Activated CD8-positive, alpha-beta memory T cell treated with anti-CD3 and anti-CD28 coated beads, Interleukin-2, amount 10 ng/mL, durations not matched to agents 7 days and 5 days (primary cell): ENCODE results near the gene SEPTIN12. TPM values are rescaled to one million over a fixed set of nuclear protein-coding genes. Genes with fewer than 3 reads are reported as not detected.
"Not testable (repeated sequence)": the region's sequence is repeated elsewhere in the genome, so short reads cannot be mapped to it uniquely, and the experiment has no call there.

Experiments used
- ATAC-seq: fragments of 150-1000 bp; cut with Tn5 transposase; one replicate; pipeline ENCODE4 v1.10.0; 2021; ENCODE audit warnings: moderate library complexity
- CTCF ChIA-PET: fragments of 350-600 bp; sonication (Branson Sonifier 250); formaldehyde crosslinking; loops from one replicate; lab custom pipeline; 2021; ENCODE audit warnings: antibody characterized with exemption; lab: Charles Lee
- DNase-seq: peaks from one replicate; pipeline ENCODE4 v3.0.0-alpha.2; 2020
- H3K27ac Mint-ChIP-seq: one replicate; pipeline ENCODE4 v1.8.0; 2021; ENCODE audit warnings: mild to moderate bottlenecking, mixed read lengths
- H3K27me3 Mint-ChIP-seq: one replicate; pipeline ENCODE4 v1.8.0; 2021; ENCODE audit warnings: mixed read lengths
- H3K36me3 Mint-ChIP-seq: one replicate; pipeline ENCODE4 v1.8.0; 2021; ENCODE audit warnings: mild to moderate bottlenecking, mixed read lengths
- H3K4me1 Mint-ChIP-seq: one replicate; pipeline ENCODE4 v1.8.0; 2021; ENCODE audit warnings: mixed read lengths
- H3K4me3 Mint-ChIP-seq: one replicate; pipeline ENCODE4 v1.8.0; 2021; ENCODE audit warnings: mild to moderate bottlenecking, moderate library complexity, mixed read lengths
- H3K9me3 Mint-ChIP-seq: one replicate; pipeline ENCODE4 v1.8.0; 2022; ENCODE audit warnings: low read depth, mixed read lengths
- total RNA-seq, 2 experiments: library from RNA; stranded (reverse); gene quantifications; one replicate each; pipeline ENCODE4 v1.2.3, GENCODE V29; 2021

Gene SEPTIN12
- total RNA-seq, 2 experiments from 2014 or later, result not detected

DNA sequence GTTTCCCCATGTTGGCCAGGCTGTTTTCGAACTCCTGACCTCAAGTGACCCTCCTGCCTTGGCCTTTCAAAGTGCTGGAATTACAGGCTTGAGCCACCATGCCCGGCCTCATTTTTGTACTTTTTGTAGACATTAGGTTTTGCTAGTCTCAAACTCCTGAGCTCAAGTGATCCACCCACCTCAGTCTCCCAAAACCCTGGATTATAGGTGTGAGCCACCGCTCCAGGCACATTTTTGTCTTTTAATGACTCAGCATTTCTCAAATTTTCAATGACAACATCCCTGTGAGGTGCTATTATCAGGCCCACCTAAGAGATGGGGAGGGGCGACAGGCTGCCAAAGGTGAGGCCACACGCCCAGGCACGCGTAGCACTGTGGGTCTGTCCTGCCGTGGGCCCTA, 1.1 kb downstream of the SEPTIN12 start:
- H3K9me3 Mint-ChIP-seq, result no peaks in the 10 kb centered on the region
- no peak overlapping the region for H3K4me3 Mint-ChIP-seq
- H3K4me1 Mint-ChIP-seq, result peaks cover 6% of the 10 kb centered on the region
- no peaks in the 10 kb centered on the region for H3K36me3 Mint-ChIP-seq
- DNase-seq (no peak), ATAC-seq (no peak)
- no peaks in the 10 kb centered on the region for H3K27me3 Mint-ChIP-seq
- CTCF ChIA-PET, result interaction anchor here (1.0 kb wide), 1 partner anchor 53 kb away, joined by 3 read pairs; the partner anchor contains the start of genes ANKS3 and DNAAF8
- no peak overlapping the region for H3K27ac Mint-ChIP-seq

DNA sequence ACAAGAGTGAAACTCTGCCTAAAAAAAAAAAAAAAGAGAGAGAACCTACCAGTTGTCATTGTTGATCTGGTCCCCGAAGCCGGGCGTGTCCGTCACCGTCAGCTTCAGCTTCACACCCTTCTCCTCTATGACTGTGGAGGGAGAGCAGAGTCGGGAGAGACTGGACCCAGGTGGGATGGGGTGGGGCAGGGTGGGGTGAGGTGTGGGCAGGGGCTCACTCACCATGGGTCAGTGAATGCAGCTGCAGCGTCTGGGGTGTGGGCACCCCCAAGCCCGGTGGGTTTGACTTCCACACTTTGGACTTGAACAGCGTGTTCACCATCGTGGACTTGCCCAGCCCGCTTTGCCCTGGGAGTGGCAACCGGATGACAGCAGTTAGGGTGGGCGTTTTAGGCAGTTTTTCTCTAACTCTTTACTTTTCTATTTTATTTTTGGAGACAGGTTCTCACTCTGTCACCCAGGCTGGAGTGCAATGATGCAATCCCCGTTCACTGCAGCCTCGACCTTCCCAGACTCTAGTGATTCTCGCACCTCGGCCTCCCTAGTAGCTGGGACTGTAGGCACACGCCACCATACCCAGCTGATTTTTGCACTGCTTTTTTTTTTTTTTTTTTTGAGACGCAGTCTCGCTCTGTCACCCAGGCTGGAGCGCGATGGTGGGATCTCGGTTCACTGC, 2.2 kb downstream of the SEPTIN12 start:
- ATAC-seq (no peak), DNase-seq (no peak)
- H3K4me3 Mint-ChIP-seq, result no peak overlapping the region
- CTCF ChIA-PET, result interaction anchor here (1.0 kb wide), 1 partner anchor 51 kb away, joined by 3 read pairs; the partner anchor contains the start of genes ANKS3 and DNAAF8
- no peaks in the 10 kb centered on the region for H3K9me3 Mint-ChIP-seq
- no peak overlapping the region for H3K27ac Mint-ChIP-seq
- no peaks in the 10 kb centered on the region for H3K36me3 Mint-ChIP-seq
- H3K27me3 Mint-ChIP-seq, result no peaks in the 10 kb centered on the region
- peaks cover under 1% of the 10 kb centered on the region for H3K4me1 Mint-ChIP-seq

DNA sequence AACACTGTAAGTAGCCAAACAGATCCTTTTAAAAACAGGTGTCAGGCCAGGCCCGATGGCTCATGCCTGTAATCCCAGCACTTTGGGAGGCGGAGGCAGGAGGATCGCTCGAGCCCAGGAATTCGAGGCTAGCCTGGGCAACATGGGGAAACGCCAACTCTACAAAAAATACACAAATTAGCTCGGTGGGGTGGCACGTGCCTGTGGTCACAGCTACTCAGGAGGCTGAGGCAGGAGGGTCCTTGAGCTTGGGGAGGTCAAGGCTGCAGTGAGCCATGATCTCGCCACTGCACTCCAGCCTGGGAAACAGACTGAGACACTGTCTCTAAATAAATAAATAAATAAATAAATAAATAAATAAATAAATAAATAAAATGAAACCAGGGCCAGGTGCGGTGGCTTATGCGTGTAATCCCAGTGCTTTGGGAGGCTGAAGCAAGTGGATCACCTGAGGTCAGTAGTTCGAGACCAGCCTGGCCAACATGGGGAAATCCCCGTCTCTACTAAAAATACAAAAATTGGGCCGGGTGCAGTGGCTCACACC, 3.6 kb downstream of the SEPTIN12 start:
- CTCF ChIA-PET, H3K27me3 Mint-ChIP-seq, H3K4me1 Mint-ChIP-seq, H3K4me3 Mint-ChIP-seq, ATAC-seq, H3K9me3 Mint-ChIP-seq, DNase-seq, H3K36me3 Mint-ChIP-seq, H3K27ac Mint-ChIP-seq: not testable (repeated sequence)

DNA sequence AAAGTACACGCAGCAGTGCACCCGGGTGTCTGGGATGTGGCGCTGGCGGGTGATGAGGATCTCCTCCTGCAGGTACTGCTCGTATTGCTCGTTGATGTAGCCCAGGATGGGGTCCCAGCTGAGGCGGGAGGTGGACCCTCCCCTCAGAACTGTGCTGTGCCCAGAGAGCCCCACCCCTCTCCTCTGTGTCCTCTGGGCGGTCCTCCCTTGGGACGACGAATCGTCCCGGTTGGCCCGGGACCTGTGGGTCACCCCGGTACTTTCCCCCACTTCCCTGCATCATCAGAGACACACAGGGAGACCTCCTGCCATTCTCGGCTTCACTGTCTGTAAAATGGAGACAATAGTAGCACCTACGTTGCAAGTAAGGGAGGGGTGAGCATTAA, 4.2 kb downstream of the SEPTIN12 start:
- no peak for ATAC-seq

DNA sequence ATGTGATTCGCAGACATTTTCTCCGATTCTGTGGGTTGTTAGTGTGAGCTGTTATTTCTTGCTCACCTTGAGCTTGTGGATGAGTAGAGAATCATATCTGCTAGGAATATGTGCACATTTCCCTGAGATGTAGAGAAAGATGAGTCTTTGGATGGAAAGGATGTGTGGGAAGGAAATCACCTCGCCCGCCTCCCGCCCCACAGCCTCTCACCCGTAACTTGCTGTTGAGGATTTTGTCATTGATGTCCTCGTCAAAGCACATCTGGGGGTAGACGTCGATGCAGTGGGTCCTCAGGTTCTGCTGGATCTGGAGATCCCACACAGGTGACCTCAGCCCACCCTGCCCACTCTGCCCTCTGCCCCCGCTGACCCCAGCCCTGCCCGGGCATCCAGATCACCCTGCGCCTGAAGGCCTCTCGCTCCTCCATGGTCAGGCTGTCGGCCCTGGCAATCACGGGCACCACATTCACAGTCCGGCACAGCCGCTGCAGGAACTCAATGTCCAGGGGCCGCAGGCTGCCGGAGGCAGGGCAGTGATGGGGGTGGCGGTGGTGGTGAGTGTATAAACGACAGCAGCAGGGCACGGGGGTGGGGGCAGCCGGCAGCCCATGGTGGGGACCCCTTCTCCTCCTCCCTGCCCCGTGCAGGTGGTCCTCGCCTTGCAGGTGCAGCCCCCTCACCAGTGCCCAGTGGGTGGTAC, 4.7 kb downstream of the SEPTIN12 start:
- no peaks in the 10 kb centered on the region for H3K27me3 Mint-ChIP-seq
- no peaks in the 10 kb centered on the region for H3K4me1 Mint-ChIP-seq
- no peak overlapping the region for H3K4me3 Mint-ChIP-seq
- CTCF ChIA-PET, result no interaction called here
- H3K36me3 Mint-ChIP-seq, result no peaks in the 10 kb centered on the region
- no peak overlapping the region for H3K27ac Mint-ChIP-seq
- H3K9me3 Mint-ChIP-seq, result no peaks in the 10 kb centered on the region
- ATAC-seq (no peak), DNase-seq (no peak)

More for the DNA sequence above, 4.2 kb downstream of the SEPTIN12 start:
- Mint-ChIP-seq H3K36me3 (no peaks in the 10 kb centered on the region), H3K4me3 (no peak overlapping the region), H3K27me3 (no peaks in the 10 kb centered on the region), H3K4me1 (no peaks in the 10 kb centered on the region), H3K27ac (no peak overlapping the region), H3K9me3 (no peaks in the 10 kb centered on the region)
- CTCF ChIA-PET, result no interaction called here
- DNase-seq, result no peak

DNA sequence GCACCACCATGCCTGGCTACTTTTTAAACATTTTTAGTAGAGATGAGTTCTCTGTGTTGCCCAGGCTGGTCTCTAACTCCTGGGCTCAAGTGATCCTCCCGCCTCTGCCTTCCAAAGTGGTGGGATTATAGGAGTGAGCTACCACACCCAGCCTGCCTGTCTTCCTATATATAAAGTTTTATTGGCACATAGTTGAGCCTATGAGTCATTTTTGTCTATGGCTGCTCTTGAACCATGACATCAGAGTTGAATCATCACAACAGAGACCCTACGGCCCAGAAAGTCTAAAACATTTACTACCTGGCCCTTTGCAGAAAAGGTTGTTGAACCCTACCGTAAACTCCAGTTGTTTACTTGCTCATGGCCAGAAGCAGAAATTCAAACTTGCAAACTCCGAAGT, 7.9 kb downstream of the SEPTIN12 start:
- DNase-seq, result no peak
- Mint-ChIP-seq H3K27ac (no peak overlapping the region), H3K4me3 (no peak overlapping the region), H3K4me1 (no peaks in the 10 kb centered on the region), H3K36me3 (no peaks in the 10 kb centered on the region), H3K9me3 (no peaks in the 10 kb centered on the region), H3K27me3 (no peaks in the 10 kb centered on the region)
- CTCF ChIA-PET, result no interaction called here
- ATAC-seq, result no peak

DNA sequence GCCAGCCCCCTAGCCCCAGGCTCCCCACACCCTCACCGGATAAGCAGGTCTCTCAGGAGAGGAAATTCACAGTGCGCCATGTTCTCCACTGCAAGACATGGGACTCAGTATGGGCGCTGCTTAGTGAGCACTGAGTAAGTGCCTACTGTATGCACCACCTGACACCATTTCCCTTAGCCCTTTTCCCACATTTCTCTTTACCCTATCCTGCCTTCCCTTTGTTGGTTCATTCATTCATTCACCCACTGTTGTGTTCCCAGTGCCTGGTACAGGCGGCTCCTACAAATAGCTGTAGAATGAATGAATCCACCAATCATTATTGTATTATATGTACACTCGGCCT, 10.1 kb downstream of the SEPTIN12 start:
- H3K27ac Mint-ChIP-seq, result no peak overlapping the region
- DNase-seq (no peak), ATAC-seq (no peak)
- H3K4me1 Mint-ChIP-seq, result no peaks in the 10 kb centered on the region
- no peaks in the 10 kb centered on the region for H3K9me3 Mint-ChIP-seq
- no peaks in the 10 kb centered on the region for H3K27me3 Mint-ChIP-seq
- no peak overlapping the region for H3K4me3 Mint-ChIP-seq
- no peaks in the 10 kb centered on the region for H3K36me3 Mint-ChIP-seq
- CTCF ChIA-PET, result no interaction called here

DNA sequence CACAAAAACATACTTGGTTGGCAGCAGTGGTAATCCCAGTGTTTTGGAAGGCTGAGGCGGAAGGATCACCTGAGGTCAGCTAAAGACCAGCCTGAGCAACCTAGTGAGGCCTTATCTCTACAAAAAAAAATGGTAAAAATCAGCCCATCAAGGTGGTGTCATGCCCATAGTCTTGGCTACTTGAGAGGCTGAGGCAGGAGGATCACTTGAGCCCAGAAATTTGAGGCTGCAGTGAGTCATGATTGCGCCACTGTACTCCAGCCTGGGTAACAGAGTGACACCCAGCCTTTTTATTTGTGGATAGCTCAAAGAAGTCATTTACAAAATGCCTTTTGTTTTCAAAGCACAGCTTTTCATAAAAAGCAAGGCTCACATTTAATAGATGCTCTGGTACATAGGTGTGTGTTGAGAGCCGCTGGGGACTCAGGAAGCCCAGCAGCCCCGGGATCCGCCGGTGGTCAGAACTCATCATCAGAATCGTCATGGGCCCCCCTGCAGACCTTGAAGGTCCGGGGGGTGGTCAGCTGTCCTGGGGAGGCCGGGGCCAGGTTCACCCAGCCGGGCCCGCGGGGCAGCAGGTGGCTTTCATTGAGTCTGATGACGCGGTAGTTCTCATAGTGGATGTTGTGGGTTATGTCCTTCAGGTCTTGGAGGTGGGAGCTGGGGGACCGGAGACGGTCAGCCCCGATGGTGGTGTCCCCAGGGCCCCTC, 10.7 kb downstream of the SEPTIN12 start:
- no peaks in the 10 kb centered on the region for H3K36me3 Mint-ChIP-seq
- no peak overlapping the region for H3K27ac Mint-ChIP-seq
- H3K27me3 Mint-ChIP-seq, result no peaks in the 10 kb centered on the region
- CTCF ChIA-PET, result no interaction called here
- no peaks in the 10 kb centered on the region for H3K4me1 Mint-ChIP-seq
- DNase-seq (no peak), ATAC-seq (no peak)
- H3K4me3 Mint-ChIP-seq, result no peak overlapping the region
- no peaks in the 10 kb centered on the region for H3K9me3 Mint-ChIP-seq

DNA sequence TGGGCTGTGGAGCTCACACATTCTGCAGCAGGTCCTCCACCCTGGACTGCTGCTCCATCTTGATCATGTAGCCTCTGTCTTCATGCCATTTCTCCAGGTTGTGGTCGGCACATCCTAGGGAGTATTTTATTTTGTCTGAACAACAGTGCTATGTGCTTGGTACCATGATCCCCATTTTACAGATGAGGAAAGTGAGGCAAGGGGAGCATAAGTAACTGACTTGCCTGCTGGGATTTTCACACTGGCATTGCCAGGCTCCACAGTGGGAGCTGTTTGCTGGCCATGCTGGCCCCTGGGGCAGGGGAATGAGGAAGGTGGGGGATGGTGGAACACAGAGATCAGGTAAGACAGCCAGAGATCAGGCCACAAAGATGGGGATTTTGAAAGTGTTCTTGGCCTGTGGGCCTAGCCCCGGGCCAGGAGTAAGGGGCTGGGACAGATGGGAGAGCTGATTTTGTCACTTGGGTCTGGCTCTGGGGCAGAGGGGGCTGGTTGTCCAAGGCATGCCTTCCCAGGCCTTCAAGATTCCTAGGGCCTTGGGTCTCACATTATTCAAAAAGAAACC, 11.9 kb downstream of the SEPTIN12 start:
- Mint-ChIP-seq H3K36me3 (no peaks in the 10 kb centered on the region), H3K9me3 (no peaks in the 10 kb centered on the region), H3K27ac (no peak overlapping the region), H3K4me1 (no peaks in the 10 kb centered on the region), H3K4me3 (no peak overlapping the region), H3K27me3 (no peaks in the 10 kb centered on the region)
- DNase-seq, result no peak
- ATAC-seq, result no peak
- CTCF ChIA-PET, result interaction anchor here (0.9 kb wide), 1 partner anchor 42 kb away, joined by 3 read pairs; the partner anchor contains the start of genes ANKS3 and DNAAF8

DNA sequence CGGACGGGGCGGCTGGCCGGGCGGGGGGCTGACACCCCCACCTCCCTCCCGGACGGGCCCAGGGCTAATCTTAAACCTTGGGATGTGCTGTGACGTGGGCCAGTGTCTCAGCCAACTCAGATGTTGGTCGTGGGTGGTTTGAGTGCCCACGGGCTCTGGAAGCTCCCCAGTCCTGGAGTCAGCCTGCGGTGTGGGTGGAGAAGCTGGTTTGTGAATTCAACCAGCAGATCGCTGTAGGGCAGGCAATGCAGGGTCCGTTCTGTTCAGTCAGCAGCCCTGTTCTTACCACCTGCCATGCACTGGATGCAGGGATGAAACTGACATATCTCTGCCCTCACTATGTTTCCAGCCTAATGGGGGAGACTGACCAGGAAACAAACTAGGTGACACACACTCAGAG, 13.1 kb downstream of the SEPTIN12 start:
- Mint-ChIP-seq H3K4me1 (no peaks in the 10 kb centered on the region), H3K36me3 (no peaks in the 10 kb centered on the region), H3K27me3 (no peaks in the 10 kb centered on the region), H3K4me3 (no peak overlapping the region), H3K27ac (no peak overlapping the region), H3K9me3 (no peaks in the 10 kb centered on the region)
- DNase-seq (no peak), ATAC-seq (no peak)
- CTCF ChIA-PET, result no interaction called here

DNA sequence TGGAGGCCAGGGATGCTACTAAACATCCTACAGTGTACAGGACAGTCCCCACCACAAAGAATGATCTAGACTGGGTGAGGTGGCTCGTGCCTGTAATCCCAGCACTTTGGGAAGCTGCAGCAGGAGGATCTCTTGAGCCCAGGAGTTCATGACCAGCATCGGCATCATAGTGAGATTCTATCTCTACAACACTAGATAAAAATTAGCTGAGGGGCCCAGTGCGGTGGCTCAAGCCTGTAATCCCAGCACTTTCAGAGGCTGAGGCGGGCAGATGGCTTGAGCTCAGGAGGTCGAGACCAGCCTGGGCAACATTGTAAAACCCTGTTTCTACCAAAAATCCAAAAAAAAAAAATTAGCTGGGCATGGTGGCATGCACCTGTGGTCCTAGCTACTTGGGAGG, 15.8 kb downstream of the SEPTIN12 start:
- ATAC-seq (no peak), DNase-seq (no peak)
- Mint-ChIP-seq H3K4me3 (no peak overlapping the region), H3K4me1 (peaks cover 11% of the 10 kb centered on the region), H3K36me3 (no peaks in the 10 kb centered on the region), H3K27me3 (no peaks in the 10 kb centered on the region), H3K9me3 (no peaks in the 10 kb centered on the region), H3K27ac (no peak overlapping the region)
- CTCF ChIA-PET, result no interaction called here

DNA sequence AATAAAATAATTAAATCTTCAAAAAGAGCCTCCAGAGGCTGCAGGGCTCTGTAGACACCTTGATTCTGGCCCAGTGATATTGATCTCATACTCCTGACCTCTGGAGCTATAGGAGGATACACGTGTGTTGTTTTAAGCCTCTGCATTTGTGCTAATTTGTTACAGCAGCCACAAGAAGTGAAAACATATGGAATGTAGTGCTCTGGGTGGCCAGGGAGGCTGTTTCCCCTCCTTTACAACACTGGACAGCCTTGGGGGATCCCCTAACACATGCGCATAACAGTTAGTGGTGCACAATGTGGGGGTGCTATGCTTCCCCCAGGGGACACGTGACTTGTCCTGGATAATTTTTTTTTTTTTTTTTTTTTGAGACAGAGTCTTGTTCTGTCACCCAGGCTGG, 16.5 kb downstream of the SEPTIN12 start:
- CTCF ChIA-PET, result no interaction called here
- H3K4me1 Mint-ChIP-seq, result peaks cover 14% of the 10 kb centered on the region
- no peak for DNase-seq
- H3K9me3 Mint-ChIP-seq, result no peaks in the 10 kb centered on the region
- no peak for ATAC-seq
- H3K27me3 Mint-ChIP-seq, result no peaks in the 10 kb centered on the region
- no peak overlapping the region for H3K4me3 Mint-ChIP-seq
- H3K27ac Mint-ChIP-seq, result no peak overlapping the region
- no peaks in the 10 kb centered on the region for H3K36me3 Mint-ChIP-seq

DNA sequence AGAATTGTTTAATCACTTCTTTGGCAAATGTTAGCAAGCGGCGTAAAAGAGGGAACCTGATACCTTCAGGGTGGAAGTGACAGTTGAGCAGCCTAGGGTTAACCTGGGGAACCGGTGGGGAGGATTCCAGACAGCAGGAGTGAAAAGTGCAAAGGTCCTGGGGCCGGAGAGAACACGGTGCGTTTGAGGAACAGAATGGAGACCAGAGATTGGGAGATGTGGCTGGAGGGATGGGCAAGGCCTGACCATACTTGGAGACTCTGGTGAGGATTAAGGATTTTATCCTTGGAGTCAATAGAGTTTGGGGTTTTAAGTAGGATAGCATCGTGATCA, 18.9 kb downstream of the SEPTIN12 start:
- H3K9me3 Mint-ChIP-seq, result no peaks in the 10 kb centered on the region
- H3K36me3 Mint-ChIP-seq, result no peaks in the 10 kb centered on the region
- CTCF ChIA-PET, result interaction anchor here (1.9 to 2.3 kb wide), 2 partner anchors 33 to 35 kb away, joined by 7 to 12 read pairs; partner anchors contain the start of genes ANKS3, DNAAF8 and ROGDI
- ATAC-seq (no peak), DNase-seq (no peak)
- H3K4me1 Mint-ChIP-seq, result peaks cover 24% of the 10 kb centered on the region
- no peak overlapping the region for H3K27ac Mint-ChIP-seq
- H3K4me3 Mint-ChIP-seq, result peak overlapping the region; percentile 82
- H3K27me3 Mint-ChIP-seq, result no peaks in the 10 kb centered on the region
